ENCODE measurements around the gene WWP2. TPM values are rescaled to one million over a fixed set of nuclear protein-coding genes. Genes with fewer than 3 reads are reported as not detected.

Gene WWP2
- total and polyA plus RNA-seq, 4 donors, result 24.3 to 39.0 (median 31.4) TPM

GRCh38 chr16:69909043-69909442 lies 146.9 kb downstream of the WWP2 start:
- Histone ChIP-seq H3K4me1 (ENCODE audit: control insufficient read depth, insufficient read depth, low read length) (no peaks in the 10 kb centered on the region), H3K4me3 (ENCODE audit: low read depth, low read length) (no peak overlapping the region), H3K27ac (ENCODE audit: low read depth, low read length) (no peak overlapping the region), H3K36me3 (ENCODE audit: control insufficient read depth, insufficient read depth, low read length) (peaks cover 16% of the 10 kb centered on the region), H3K9me3 (ENCODE audit: control insufficient read depth, insufficient read depth, low read length) (no peaks in the 10 kb centered on the region), H3K27me3 (ENCODE audit: control insufficient read depth, insufficient read depth, low read length) (no peaks in the 10 kb centered on the region)
- no peak for DNase-seq (ENCODE audit: low read depth in 4 of 6, low spot score in 6 of 6)
- WGBS (ENCODE audit: insufficient coverage), result 98% methylated on average over 6 of the region's 8 CpGs

- H3K36me3 ChIP-seq (ENCODE audit: control insufficient read depth, insufficient read depth, low read length), result peaks cover 16% of the 10 kb centered on the region
- H3K27me3 ChIP-seq (ENCODE audit: control insufficient read depth, insufficient read depth, low read length), result no peaks in the 10 kb centered on the region
- WGBS (ENCODE audit: insufficient coverage), result 100% methylated on average over 3 of the region's 7 CpGs
Observed at GRCh38 chr16:69909760-69910159, 147.6 kb downstream of the WWP2 start.

DNA sequence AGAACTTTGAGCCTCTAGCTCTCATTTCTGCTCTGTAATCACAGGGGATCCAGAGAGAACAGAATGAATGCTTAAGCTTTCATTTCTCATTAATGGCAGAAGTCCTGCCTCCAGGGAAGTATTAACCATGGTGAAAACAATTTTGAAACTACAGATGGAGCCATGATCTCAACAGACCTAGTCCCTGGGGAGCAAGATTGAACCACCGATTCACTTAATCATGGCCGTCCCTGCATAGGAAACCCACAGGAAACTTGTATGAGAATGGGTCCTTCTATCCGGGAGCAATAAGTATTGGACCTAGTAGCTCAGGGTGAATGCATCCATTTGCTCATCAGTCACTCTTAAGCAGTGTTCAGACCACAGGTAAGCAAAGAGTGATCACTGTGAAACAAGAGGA lies 148.8 kb downstream of the WWP2 start:
- Histone ChIP-seq H3K27me3 (ENCODE audit: control insufficient read depth, insufficient read depth, low read length) (no peaks in the 10 kb centered on the region), H3K4me3 (ENCODE audit: low read depth, low read length) (no peak overlapping the region), H3K4me1 (ENCODE audit: control insufficient read depth, insufficient read depth, low read length) (no peaks in the 10 kb centered on the region), H3K36me3 (ENCODE audit: control insufficient read depth, insufficient read depth, low read length) (peaks cover 16% of the 10 kb centered on the region), H3K9me3 (ENCODE audit: control insufficient read depth, insufficient read depth, low read length) (no peaks in the 10 kb centered on the region), H3K27ac (ENCODE audit: low read depth, low read length) (no peak overlapping the region)
- 54% methylated on average over 3 of the region's 3 CpGs for WGBS (ENCODE audit: insufficient coverage)
- DNase-seq (ENCODE audit: low read depth in 4 of 6, low spot score in 6 of 6), result no peak

More at GRCh38 chr16:69909760-69910159, 147.6 kb downstream of the WWP2 start:
- no peak for DNase-seq (ENCODE audit: low read depth in 4 of 6, low spot score in 6 of 6)
- Histone ChIP-seq H3K9me3 (ENCODE audit: control insufficient read depth, insufficient read depth, low read length) (no peaks in the 10 kb centered on the region), H3K4me1 (ENCODE audit: control insufficient read depth, insufficient read depth, low read length) (no peaks in the 10 kb centered on the region), H3K27ac (ENCODE audit: low read depth, low read length) (no peak overlapping the region), H3K4me3 (ENCODE audit: low read depth, low read length) (no peak overlapping the region)

- no peaks in the 10 kb centered on the region for H3K4me1 ChIP-seq (ENCODE audit: control insufficient read depth, insufficient read depth, low read length)
- H3K36me3 ChIP-seq (ENCODE audit: control insufficient read depth, insufficient read depth, low read length), result peaks cover 6% of the 10 kb centered on the region
- H3K4me3 ChIP-seq (ENCODE audit: low read depth, low read length), result no peak overlapping the region
- no peaks in the 10 kb centered on the region for H3K9me3 ChIP-seq (ENCODE audit: control insufficient read depth, insufficient read depth, low read length)
- H3K27ac ChIP-seq (ENCODE audit: low read depth, low read length), result no peak overlapping the region
- no peak for DNase-seq (ENCODE audit: low read depth in 4 of 6, low spot score in 6 of 6)
- no peaks in the 10 kb centered on the region for H3K27me3 ChIP-seq (ENCODE audit: control insufficient read depth, insufficient read depth, low read length)
- WGBS (ENCODE audit: insufficient coverage), result 94% methylated on average over 1 of the region's 1 CpG
Observed at GRCh38 chr16:69916462-69916861, 154.3 kb downstream of the WWP2 start.

DNA sequence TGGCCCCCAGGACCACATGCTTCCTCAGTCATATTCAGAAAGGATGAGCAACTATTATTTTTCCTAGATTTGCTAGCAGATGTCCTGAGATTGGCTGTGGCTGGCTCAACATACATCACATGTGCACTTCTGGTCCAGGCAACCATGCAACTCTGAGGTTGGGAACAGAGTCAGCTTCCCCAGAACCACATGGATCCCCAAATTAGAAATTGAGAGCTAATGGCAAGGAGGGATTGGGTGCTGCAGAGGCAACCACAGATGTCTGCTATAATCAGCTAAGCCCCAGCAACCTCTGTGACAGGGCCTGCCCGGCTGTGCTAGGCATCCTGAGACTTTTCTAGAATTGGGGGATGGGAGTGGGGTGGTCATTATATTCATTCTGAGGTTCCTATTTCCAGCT lies 155.2 kb downstream of the WWP2 start:
- Histone ChIP-seq H3K27me3 (ENCODE audit: control insufficient read depth, insufficient read depth, low read length) (no peaks in the 10 kb centered on the region), H3K9me3 (ENCODE audit: control insufficient read depth, insufficient read depth, low read length) (no peaks in the 10 kb centered on the region), H3K4me1 (ENCODE audit: control insufficient read depth, insufficient read depth, low read length) (no peaks in the 10 kb centered on the region), H3K36me3 (ENCODE audit: control insufficient read depth, insufficient read depth, low read length) (peaks cover 6% of the 10 kb centered on the region), H3K27ac (ENCODE audit: low read depth, low read length) (no peak overlapping the region), H3K4me3 (ENCODE audit: low read depth, low read length) (no peak overlapping the region)
- WGBS (ENCODE audit: insufficient coverage), result 50% methylated on average over 1 of the region's 1 CpG
- no peak for DNase-seq (ENCODE audit: low read depth in 4 of 6, low spot score in 6 of 6)

DNA sequence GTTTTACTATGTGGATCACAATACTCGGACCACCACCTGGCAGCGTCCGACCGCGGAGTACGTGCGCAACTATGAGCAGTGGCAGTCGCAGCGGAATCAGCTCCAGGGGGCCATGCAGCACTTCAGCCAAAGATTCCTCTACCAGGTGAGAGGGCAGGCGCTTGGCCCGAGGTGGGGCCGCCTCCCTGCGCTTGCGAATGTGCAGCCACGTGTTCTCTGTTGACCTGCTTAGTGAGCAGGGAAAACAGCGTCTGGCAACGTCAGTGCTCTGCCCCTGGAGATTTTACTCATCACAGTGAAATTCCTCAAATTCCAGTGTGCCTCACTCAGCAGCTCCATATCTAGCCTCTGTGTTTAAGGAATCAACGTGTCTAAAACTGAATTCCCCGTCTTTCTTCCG lies 155.6 kb downstream of the WWP2 start:
- peaks cover 6% of the 10 kb centered on the region for H3K36me3 ChIP-seq (ENCODE audit: control insufficient read depth, insufficient read depth, low read length)
- no peaks in the 10 kb centered on the region for H3K4me1 ChIP-seq (ENCODE audit: control insufficient read depth, insufficient read depth, low read length)
- no peaks in the 10 kb centered on the region for H3K9me3 ChIP-seq (ENCODE audit: control insufficient read depth, insufficient read depth, low read length)
- peak in 1 of 6 donors; percentile 49 for DNase-seq (ENCODE audit: low read depth in 4 of 6, low spot score in 6 of 6)
- WGBS (ENCODE audit: insufficient coverage), result 52% methylated on average over 20 of the region's 20 CpGs
- peak overlapping the region; percentile 61 for H3K27ac ChIP-seq (ENCODE audit: low read depth, low read length)
- H3K27me3 ChIP-seq (ENCODE audit: control insufficient read depth, insufficient read depth, low read length), result no peaks in the 10 kb centered on the region
- no peak overlapping the region for H3K4me3 ChIP-seq (ENCODE audit: low read depth, low read length)

DNA sequence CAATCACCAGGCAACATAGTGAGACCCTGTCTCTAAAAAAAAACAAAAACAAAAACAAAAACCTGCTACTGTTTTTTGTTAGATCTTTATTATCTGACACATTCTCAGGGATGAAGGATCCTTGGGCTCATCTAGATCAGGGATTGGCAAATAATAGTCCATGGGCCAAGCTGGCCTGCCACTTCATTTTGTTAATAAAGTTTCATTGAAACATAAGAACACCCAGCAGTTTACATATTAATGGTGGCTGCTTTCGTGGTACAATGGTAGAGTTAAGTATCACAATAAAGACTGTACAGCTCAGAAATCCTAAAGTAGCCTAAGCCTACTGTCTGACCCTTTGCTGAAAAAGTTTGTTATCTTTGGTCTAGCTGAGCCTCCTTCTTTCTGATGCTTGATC lies 156.1 kb downstream of the WWP2 start:
- Histone ChIP-seq H3K4me1 (ENCODE audit: control insufficient read depth, insufficient read depth, low read length) (no peaks in the 10 kb centered on the region), H3K9me3 (ENCODE audit: control insufficient read depth, insufficient read depth, low read length) (no peaks in the 10 kb centered on the region), H3K27me3 (ENCODE audit: control insufficient read depth, insufficient read depth, low read length) (no peaks in the 10 kb centered on the region), H3K36me3 (ENCODE audit: control insufficient read depth, insufficient read depth, low read length) (peaks cover 6% of the 10 kb centered on the region), H3K27ac (ENCODE audit: low read depth, low read length) (peak overlapping the region; percentile 61), H3K4me3 (ENCODE audit: low read depth, low read length) (no peak overlapping the region)
- WGBS (ENCODE audit: insufficient coverage), result no CpG with 5 or more reads among the region's 1 CpG
- no peak for DNase-seq (ENCODE audit: low read depth in 4 of 6, low spot score in 6 of 6)

DNA sequence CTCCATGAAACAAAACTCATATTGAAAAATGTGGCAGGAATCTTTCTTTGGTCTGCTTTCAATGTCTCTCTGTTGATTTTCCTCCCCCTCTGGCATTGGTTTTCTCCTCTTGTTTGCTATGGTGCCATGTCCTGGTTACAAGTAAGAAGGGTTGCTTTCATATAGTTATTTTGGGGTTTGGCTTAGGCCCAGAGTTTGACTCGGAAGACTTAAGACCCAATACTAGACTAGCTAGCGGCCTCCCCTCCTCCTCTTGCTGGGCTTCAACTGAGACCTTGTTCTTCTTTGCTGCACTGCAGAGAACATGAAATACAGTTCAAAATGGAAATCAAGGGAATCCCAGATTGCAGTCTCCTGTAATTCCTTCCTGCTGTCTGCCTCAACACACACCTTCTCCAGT lies 159.0 kb downstream of the WWP2 start:
- no peak for DNase-seq (ENCODE audit: low read depth in 4 of 6, low spot score in 6 of 6)
- no peaks in the 10 kb centered on the region for H3K27me3 ChIP-seq (ENCODE audit: control insufficient read depth, insufficient read depth, low read length)
- H3K36me3 ChIP-seq (ENCODE audit: control insufficient read depth, insufficient read depth, low read length), result peaks cover 15% of the 10 kb centered on the region
- peaks cover 17% of the 10 kb centered on the region for H3K4me1 ChIP-seq (ENCODE audit: control insufficient read depth, insufficient read depth, low read length)
- H3K9me3 ChIP-seq (ENCODE audit: control insufficient read depth, insufficient read depth, low read length), result no peaks in the 10 kb centered on the region
- WGBS (ENCODE audit: insufficient coverage), result 57% methylated on average over 1 of the region's 2 CpGs
- no peak overlapping the region for H3K4me3 ChIP-seq (ENCODE audit: low read depth, low read length)
- H3K27ac ChIP-seq (ENCODE audit: low read depth, low read length), result no peak overlapping the region

- Histone ChIP-seq H3K4me3 (ENCODE audit: low read depth, low read length) (no peak overlapping the region), H3K27ac (ENCODE audit: low read depth, low read length) (no peak overlapping the region), H3K4me1 (ENCODE audit: control insufficient read depth, insufficient read depth, low read length) (peaks cover 20% of the 10 kb centered on the region), H3K27me3 (ENCODE audit: control insufficient read depth, insufficient read depth, low read length) (no peaks in the 10 kb centered on the region), H3K9me3 (ENCODE audit: control insufficient read depth, insufficient read depth, low read length) (no peaks in the 10 kb centered on the region), H3K36me3 (ENCODE audit: control insufficient read depth, insufficient read depth, low read length) (peaks cover 18% of the 10 kb centered on the region)
- 100% methylated on average over 1 of the region's 6 CpGs for WGBS (ENCODE audit: insufficient coverage)
- no peak for DNase-seq (ENCODE audit: low read depth in 4 of 6, low spot score in 6 of 6)
Observed at GRCh38 chr16:69922200-69922599, 160.1 kb downstream of the WWP2 start.

DNA sequence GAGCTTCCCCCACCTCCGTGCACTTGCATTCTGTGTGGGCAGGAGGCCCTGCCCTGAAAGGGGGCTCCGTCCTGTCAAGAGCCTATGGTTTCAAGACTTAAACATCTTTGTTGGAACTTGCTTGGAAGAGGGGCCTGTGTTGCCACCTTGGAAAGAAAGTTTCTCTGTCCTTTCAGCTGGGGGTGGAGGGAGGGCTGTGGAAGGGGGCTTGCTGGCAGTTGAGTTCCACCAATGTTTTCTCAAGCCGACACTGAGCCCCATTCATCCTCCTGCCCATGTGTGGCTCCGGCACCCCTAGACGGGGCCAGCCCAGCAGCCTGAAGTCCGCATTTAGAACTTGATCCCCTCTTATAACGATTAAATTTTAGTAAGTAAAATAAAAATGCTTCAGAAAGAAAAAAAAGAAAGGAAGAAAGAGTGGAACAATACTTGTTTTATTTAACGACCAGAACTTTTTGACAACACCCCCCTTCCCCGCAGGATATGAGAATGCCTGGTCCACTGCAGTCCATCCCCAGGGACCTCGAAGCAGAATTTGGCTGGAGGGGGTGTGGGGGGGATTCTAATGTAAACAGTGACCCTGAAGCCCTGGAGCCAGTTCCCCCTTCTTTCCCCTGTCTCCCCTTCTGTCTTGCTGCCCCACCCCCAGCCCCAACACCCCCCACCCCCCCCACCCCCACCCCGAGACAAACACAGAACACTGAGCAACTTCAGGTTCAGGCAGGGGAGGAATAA lies 162.1 kb downstream of the WWP2 start:
- WGBS (ENCODE audit: insufficient coverage), result 67% methylated on average over 1 of the region's 11 CpGs
- no peak for DNase-seq (ENCODE audit: low read depth in 4 of 6, low spot score in 6 of 6)
- Histone ChIP-seq H3K4me3 (ENCODE audit: low read depth, low read length) (no peak overlapping the region), H3K36me3 (ENCODE audit: control insufficient read depth, insufficient read depth, low read length) (peaks cover 22% of the 10 kb centered on the region), H3K4me1 (ENCODE audit: control insufficient read depth, insufficient read depth, low read length) (peaks cover 24% of the 10 kb centered on the region), H3K9me3 (ENCODE audit: control insufficient read depth, insufficient read depth, low read length) (no peaks in the 10 kb centered on the region), H3K27ac (ENCODE audit: low read depth, low read length) (peak overlapping the region; percentile 40), H3K27me3 (ENCODE audit: control insufficient read depth, insufficient read depth, low read length) (no peaks in the 10 kb centered on the region)
